ENCODE results near the gene KCNJ18.
"Not testable (repeated sequence)": the region's sequence is repeated elsewhere in the genome, so short reads cannot be mapped to it uniquely, and the experiment has no call there.

KCNJ18 gene

GRCh38 chr17:21724216-21725006 lies 32.1 kb downstream of the KCNJ18 start:
- DNase-seq (ENCODE audit: low read depth, low spot score): not testable (repeated sequence)

GRCh38 chr17:21731076-21731475 lies 38.8 kb downstream of the KCNJ18 start:
- not testable (repeated sequence) for DNase-seq (ENCODE audit: low read depth, low spot score)

- DNase-seq (ENCODE audit: low read depth, low spot score): not testable (repeated sequence)
These were observed 41.6 kb downstream of the KCNJ18 start for GRCh38 chr17:21733931-21734330.

GRCh38 chr17:21735814-21736213 lies 43.5 kb downstream of the KCNJ18 start:
- not testable (repeated sequence) for DNase-seq (ENCODE audit: low read depth, low spot score)

GRCh38 chr17:21737015-21737580 lies 44.8 kb downstream of the KCNJ18 start:
- DNase-seq (ENCODE audit: low read depth, low spot score): not testable (repeated sequence)

- not testable (repeated sequence) for DNase-seq (ENCODE audit: low read depth, low spot score)
These were observed 45.9 kb downstream of the KCNJ18 start for GRCh38 chr17:21738241-21738640.

- DNase-seq (ENCODE audit: low read depth, low spot score): not testable (repeated sequence)
These were observed 46.7 kb downstream of the KCNJ18 start for GRCh38 chr17:21738877-21739474.

GRCh38 chr17:21739485-21739884 lies 47.2 kb downstream of the KCNJ18 start:
- not testable (repeated sequence) for DNase-seq (ENCODE audit: low read depth, low spot score)

- not testable (repeated sequence) for DNase-seq (ENCODE audit: low read depth, low spot score)
These were observed 48.5 kb downstream of the KCNJ18 start for GRCh38 chr17:21740836-21741235.

GRCh38 chr17:21741520-21741919 lies 49.2 kb downstream of the KCNJ18 start:
- not testable (repeated sequence) for DNase-seq (ENCODE audit: low read depth, low spot score)

GRCh38 chr17:21742326-21742725 lies 50.0 kb downstream of the KCNJ18 start:
- DNase-seq (ENCODE audit: low read depth, low spot score): no peak

GRCh38 chr17:21744151-21744550 lies 51.8 kb downstream of the KCNJ18 start:
- DNase-seq (ENCODE audit: low read depth, low spot score): not testable (repeated sequence)

GRCh38 chr17:21744621-21745020 lies 52.3 kb downstream of the KCNJ18 start:
- not testable (repeated sequence) for DNase-seq (ENCODE audit: low read depth, low spot score)

- DNase-seq (ENCODE audit: low read depth, low spot score): not testable (repeated sequence)
These were observed 53.2 kb downstream of the KCNJ18 start for GRCh38 chr17:21745385-21746054.

GRCh38 chr17:21746415-21746814 lies 54.1 kb downstream of the KCNJ18 start:
- DNase-seq (ENCODE audit: low read depth, low spot score): not testable (repeated sequence)

GRCh38 chr17:21747195-21747915 lies 55.0 kb downstream of the KCNJ18 start:
- not testable (repeated sequence) for DNase-seq (ENCODE audit: low read depth, low spot score)

GRCh38 chr17:21748686-21749085 lies 56.4 kb downstream of the KCNJ18 start:
- DNase-seq (ENCODE audit: low read depth, low spot score): not testable (repeated sequence)

GRCh38 chr17:21749696-21750531 lies 57.6 kb downstream of the KCNJ18 start:
- not testable (repeated sequence) for DNase-seq (ENCODE audit: low read depth, low spot score)

GRCh38 chr17:21751111-21751510 lies 58.8 kb downstream of the KCNJ18 start:
- DNase-seq (ENCODE audit: low read depth, low spot score): not testable (repeated sequence)

Measured in astrocyte of the hippocampus (primary cell).